Effector CD8-positive, alpha-beta T cell (primary cell): ENCODE data around the gene LSP1.
"Not testable (repeated sequence)": the region's sequence is repeated elsewhere in the genome, so short reads cannot be mapped to it uniquely, and the experiment has no call there.

ENCODE experiments used
- DNase-seq: peaks from one replicate; lab custom pipeline; 2025; lab: John Stamatoyannopoulos, UW

LSP1 gene

GRCh38 chr11:1864831-1865665 lies 12.2 kb downstream of the LSP1 start:
- DNase-seq = no peak

DNA sequence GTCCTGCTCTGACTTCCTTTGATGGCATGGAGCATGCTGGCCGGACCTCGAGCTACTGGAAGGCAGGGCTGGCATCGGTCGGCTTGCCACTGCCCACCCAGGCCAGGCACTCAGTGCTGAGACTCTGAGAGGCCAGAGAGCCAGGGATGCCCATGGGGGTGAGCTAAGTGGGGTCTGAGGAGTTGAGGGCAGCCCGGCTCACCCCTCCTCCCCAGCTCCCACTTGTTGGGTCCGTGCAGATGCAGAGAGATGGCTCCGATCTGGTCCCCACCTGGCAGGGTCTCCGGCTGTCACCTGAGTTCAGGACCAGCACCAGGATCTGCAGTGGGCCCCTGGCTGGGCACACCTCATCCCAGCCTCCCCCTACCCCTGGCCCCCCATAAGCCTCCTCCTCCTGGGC lies 13.3 kb downstream of the LSP1 start:
- DNase-seq = no peak

GRCh38 chr11:1866776-1867175 lies 13.9 kb downstream of the LSP1 start:
- DNase-seq = no peak

GRCh38 chr11:1867381-1867780 lies 14.5 kb downstream of the LSP1 start:
- DNase-seq = no peak

DNA sequence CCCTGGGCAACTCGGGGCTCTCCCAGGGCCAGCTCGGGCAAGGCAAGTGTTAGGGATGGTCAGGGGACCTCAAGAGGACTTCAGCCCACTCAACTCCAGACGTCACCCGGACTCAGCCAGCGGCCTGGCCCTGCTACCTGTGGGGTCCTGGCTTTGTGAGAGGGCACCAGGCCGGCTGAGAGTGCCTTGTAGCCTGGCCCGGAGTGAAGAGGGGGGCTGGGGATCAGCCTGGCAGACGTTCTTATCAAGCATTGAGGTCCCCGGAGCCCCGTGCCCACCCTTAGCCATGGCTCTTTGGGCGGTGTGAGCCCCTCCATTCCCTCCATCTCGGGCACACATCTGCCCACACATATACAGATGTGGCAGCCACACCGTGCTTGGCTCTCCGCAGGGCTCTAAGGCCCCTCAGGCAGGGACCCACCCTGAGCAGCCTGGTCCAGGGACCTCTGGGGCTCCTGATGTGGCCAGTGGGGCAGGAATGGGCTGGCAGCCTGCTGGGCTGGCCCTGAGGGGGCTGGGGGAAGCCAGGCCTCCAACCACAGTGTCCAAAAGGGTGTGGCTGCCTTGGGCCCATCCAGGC lies 15.3 kb downstream of the LSP1 start:
- DNase-seq = no peak

DNA sequence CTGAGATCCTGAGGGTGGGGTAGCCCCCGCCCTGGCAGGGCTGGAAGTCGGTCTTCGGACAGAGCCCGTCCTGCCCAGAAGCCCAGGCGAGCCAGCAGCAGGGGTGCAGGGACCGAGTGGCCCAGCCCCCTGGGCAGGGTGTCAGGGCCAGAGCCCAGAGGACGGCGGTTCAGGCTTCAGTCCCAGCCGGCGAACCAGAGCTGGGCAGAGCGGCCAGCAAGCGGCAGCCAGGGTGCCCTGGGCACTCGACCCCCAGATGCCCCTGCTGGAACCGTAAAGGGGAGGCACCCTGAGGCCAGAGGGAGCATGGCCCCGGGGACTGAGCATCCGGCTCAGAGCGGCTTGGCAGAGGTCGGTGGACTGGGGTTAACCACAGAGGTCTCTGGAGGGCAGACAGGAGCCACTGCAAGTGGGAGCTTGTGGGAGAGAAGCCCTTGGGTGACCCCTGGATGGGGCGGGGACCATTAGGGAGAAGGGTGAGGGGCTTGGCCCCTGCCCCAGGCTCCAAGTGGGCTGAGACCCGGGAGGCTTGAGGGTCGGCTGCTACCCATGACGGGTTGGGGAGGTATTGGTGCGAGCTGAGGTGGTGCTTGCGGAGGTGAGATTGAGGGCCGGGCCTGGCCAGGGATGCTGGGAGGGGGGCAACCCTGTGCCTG lies 15.9 kb downstream of the LSP1 start:
- DNase-seq = no peak

GRCh38 chr11:1869427-1870325 lies 16.8 kb downstream of the LSP1 start:
- DNase-seq = no peak

- no peak for DNase-seq
Observed at GRCh38 chr11:1870326-1870696, 17.4 kb downstream of the LSP1 start.

- no peak for DNase-seq
Observed at GRCh38 chr11:1870721-1871466, 18.0 kb downstream of the LSP1 start.

- DNase-seq = no peak
Observed at GRCh38 chr11:1871531-1871930, 18.6 kb downstream of the LSP1 start.

GRCh38 chr11:1872267-1872985 lies 19.5 kb downstream of the LSP1 start:
- no peak for DNase-seq

DNA sequence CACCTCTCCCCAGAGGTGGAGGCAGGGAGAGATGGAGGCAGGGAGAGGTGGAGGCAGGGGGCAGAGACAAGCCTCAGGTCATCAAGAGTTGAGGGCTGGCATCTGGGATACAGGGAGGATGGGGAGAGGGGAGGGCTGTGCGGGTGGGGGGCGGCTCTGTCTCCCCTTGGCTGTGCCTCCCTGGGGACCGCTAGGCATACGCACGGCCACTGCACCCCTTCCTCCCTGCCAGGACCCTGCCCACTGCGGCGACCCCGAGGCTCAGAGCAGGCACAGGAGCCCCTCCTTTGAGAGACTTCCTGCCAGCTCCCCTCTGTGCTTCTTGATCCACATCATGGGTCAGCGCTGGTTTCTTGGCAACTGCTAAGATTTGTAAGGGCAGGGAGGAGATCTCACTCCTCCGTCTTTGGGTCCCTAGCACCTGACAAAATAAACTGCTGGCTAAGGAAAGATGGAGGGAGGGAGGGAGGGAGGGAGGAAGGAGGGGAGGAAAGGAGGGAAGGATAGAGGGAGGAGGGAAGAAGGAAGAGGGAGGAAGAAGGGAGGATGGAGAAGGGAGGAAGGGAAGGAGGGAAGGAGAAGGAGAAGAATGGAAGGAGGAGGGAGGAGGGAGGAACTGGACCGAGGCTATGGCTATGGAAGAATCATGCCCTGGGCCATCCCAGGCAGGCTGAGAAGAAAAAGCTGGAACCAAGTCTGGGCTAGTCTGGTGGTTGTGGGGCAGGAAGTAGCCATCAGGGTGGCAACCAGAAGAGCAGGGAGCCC lies 20.3 kb downstream of the LSP1 start:
- no peak for DNase-seq

- DNase-seq = not testable (repeated sequence)
Observed at GRCh38 chr11:1873813-1874150, 20.9 kb downstream of the LSP1 start.

DNA sequence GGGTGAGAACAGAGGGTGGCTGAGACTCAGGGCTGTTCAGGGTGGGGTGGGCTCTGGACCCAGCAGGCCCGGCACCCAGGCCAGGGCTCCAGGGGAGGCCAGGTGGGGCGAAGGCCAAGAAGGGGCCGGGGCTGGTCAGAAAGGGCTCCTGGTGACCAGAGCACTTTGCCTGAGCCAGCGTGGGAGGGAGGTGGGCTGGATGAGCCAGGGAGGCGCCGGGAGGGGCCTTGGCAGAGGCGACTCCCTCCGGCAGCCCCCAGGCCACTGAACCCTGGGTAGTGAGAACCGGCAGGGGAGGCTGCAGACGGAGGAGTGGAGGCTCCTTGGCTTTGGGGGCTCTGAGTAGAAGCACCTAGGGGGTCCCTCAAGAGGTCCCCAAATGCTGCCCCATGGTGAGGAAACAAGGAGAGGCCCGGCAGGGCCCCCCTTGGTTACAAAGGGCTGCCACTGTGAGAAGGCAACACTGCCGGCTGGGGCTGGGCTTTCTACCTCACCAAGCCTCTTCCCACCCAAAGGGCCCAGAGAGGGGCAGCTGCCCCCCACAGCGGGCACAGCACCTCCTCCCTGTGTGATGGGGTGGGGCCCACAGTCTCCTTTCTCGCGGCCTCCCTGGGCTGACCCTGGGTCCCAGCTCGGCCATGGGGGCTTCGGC lies 21.7 kb downstream of the LSP1 start:
- DNase-seq = not testable (repeated sequence)

DNA sequence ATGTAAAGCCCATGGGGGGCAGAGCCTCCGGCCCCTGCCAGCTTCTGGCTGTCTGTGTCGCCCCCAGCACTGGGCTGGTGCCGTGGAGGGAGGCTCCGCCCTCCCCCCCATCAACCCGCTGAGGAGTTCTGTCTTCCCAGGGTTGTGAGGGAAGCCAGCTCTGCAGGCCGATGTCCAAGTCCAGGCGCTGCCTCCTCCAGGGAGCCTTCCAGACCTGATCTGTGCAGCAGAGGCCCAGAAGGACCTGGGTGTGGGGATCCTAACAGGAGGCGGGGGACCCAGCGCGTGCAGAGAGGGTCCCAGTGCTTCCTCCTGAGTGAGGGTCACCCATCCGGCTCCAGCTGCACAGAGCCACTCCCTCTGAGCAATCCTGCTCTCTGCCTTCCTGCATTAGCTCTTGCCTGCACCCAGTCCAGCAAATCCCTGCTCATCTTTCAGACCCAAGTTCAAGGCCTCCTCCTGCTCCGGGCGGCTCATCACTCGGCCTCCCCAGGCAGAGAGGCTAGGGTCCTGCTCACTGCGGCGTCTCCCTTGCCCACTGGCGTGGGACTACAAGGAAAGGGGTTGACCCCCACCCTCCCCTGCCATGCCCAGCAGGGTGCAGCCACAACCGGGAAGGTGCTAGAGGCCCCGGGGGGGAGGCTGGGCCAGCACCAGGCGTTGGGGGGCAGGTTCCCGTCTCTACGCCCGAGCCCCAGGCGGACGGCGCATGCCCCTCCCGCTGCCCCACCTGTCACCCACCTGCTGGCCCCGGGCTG lies 22.4 kb downstream of the LSP1 start:
- no peak for DNase-seq

DNA sequence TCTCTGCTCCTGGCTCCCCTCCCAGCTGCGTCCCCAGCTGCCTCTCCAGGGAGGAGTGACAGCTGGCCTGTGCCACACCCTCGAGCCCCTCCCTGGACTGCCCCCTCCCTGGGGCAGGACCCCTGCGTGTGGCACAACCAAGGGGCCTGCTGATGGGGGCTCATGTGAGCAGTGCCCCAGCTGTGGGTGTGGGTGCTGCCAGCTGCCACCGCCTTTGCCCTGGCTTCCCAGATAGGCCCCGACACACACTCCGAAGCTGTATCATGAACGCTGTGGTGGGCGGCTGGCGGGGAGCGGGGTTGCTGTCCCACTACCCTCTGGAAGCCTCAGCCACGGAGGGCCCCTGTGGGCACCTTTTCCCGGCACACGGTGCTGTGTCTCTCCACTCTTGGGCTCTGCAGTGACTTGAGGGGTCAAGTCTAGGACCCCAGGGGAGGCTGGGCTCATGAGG lies 23.0 kb downstream of the LSP1 start:
- DNase-seq = not testable (repeated sequence)

GRCh38 chr11:1876361-1877063 lies 23.6 kb downstream of the LSP1 start:
- no peak for DNase-seq
